Endothelial cell of umbilical vein (primary cell): ENCODE measurements around the gene ARHGAP20. TPM values are rescaled to one million over a fixed set of nuclear protein-coding genes. Genes with fewer than 3 reads are reported as not detected.

Experiments
- BruUV-seq: library from RNA; stranded (reverse); fragments of 400-500 nt; replicated peaks from 2 replicates; lab custom pipeline; 2021; lab: Mats Ljungman, UMichigan
- CTCF ChIA-PET: fragments of 300-600, 350-600 bp; sonication (Branson Sonifier 250); formaldehyde crosslinking; loops from one replicate; lab custom pipeline; 2021; ENCODE audit warnings: antibody characterized with exemption, inconsistent platforms; lab: Charles Lee
- POLR2A ChIA-PET: fragments of 300-600, 350-600 bp; sonication (Branson Sonifier 250); formaldehyde crosslinking; loops from one replicate; lab custom pipeline; 2021; ENCODE audit warnings: antibody characterized with exemption, inconsistent platforms; lab: Charles Lee
- DNase-seq: peaks from one replicate; pipeline ENCODE4 v3.0.0-alpha.2; 2011; ENCODE audit warnings: low read depth, low spot score
- FAIRE-seq: peaks from 2 replicates; lab custom pipeline; 2011; peaks lifted over from hg19 to GRCh38; lab: Jason Lieb, UNC
- H2AFZ ChIP-seq: 2 replicates; pipeline ENCODE4 v1.6.0; 2012; ENCODE audit warnings: low read depth, low read length, control low read depth, inconsistent platforms
- H3K27ac ChIP-seq: 2 replicates; pipeline ENCODE4 v1.5.1; 2011; ENCODE audit warnings: low read depth, mild to moderate bottlenecking, control low read depth, low read length, moderate library complexity; ENCODE audit not compliant: insufficient read depth
- H3K27me3 ChIP-seq, 2 experiments: 2 replicates each; pipeline versions ENCODE4 v1.6.0 to v1.6.1; 2011; ENCODE audit warnings: low read length in 2 of 2, mixed read lengths in 1 of 2; ENCODE audit not compliant: control insufficient read depth in 2 of 2, insufficient read depth in 2 of 2
- H3K36me3 ChIP-seq, 2 experiments: 2 replicates in 1 of 2; 3 replicates in 1 of 2; pipeline ENCODE4 v1.5.1; 2011; ENCODE audit warnings: low read length in 2 of 2, mild to moderate bottlenecking in 1 of 2, moderate library complexity in 1 of 2; ENCODE audit not compliant: control insufficient read depth in 2 of 2, insufficient read depth in 2 of 2; ENCODE audit errors: extremely low read depth in 1 of 2
- H3K4me1 ChIP-seq: 3 replicates; pipeline ENCODE4 v1.5.1; 2011; ENCODE audit warnings: mild to moderate bottlenecking, low read length; ENCODE audit not compliant: control insufficient read depth, insufficient read depth; ENCODE audit errors: extremely low read depth
- H3K4me2 ChIP-seq: 2 replicates; pipeline ENCODE4 v1.6.1; 2011; ENCODE audit warnings: low read length, control low read depth, mixed read lengths; ENCODE audit not compliant: insufficient read depth
- H3K4me3 ChIP-seq, 3 experiments: fragments of 200-600 bp in 1 of 3; sonication (generic), shearing (Covaris generic) in 1 of 3; replicated peaks in 1 of 3; 2 replicates each; pipeline ENCODE4 v1.5.1; 2011 to 2016; ENCODE audit warnings: control low read depth in 3 of 3, low read length in 3 of 3, mild to moderate bottlenecking in 2 of 3, inconsistent platforms in 1 of 3, low read depth in 1 of 3, moderate library complexity in 1 of 3; ENCODE audit not compliant: insufficient read depth in 1 of 3
- H3K79me2 ChIP-seq: 2 replicates; pipeline ENCODE4 v1.6.0; 2012; ENCODE audit warnings: low read length, inconsistent platforms; ENCODE audit not compliant: control insufficient read depth, insufficient read depth
- H3K9ac ChIP-seq: replicated peaks from 2 replicates; pipeline ENCODE3; 2011; ENCODE audit warnings: low read length, control low read depth; ENCODE audit not compliant: insufficient read depth; ENCODE audit errors: extremely low read depth
- H3K9me1 ChIP-seq: replicated peaks from 3 replicates; pipeline ENCODE4 v1.6.0; 2011; ENCODE audit warnings: mild to moderate bottlenecking, low read length; ENCODE audit not compliant: control insufficient read depth, insufficient read depth; ENCODE audit errors: extremely low read depth
- H3K9me3 ChIP-seq: replicated peaks from 2 replicates; pipeline ENCODE4 v1.5.1; 2012; ENCODE audit warnings: low read length, inconsistent platforms; ENCODE audit not compliant: control insufficient read depth, insufficient read depth
- H4K20me1 ChIP-seq: replicated peaks from 2 replicates; pipeline ENCODE3; 2011; ENCODE audit warnings: mild to moderate bottlenecking, low read length; ENCODE audit not compliant: control insufficient read depth, insufficient read depth; ENCODE audit errors: extremely low read depth
- EZH2 ChIP-seq: IDR thresholded peaks from 2 replicates; pipeline ENCODE4 v1.6.1; 2012; ENCODE audit warnings: borderline replicate concordance, low read depth, mild to moderate bottlenecking, moderate library complexity, low read length, inconsistent platforms; ENCODE audit not compliant: severe bottlenecking
- FOS ChIP-seq: IDR thresholded peaks from 2 replicates; pipeline ENCODE4 v1.6.1; 2011; ENCODE audit warnings: mild to moderate bottlenecking, low read length, moderate library complexity, borderline replicate concordance; ENCODE audit not compliant: insufficient read depth
- GATA2 ChIP-seq: IDR thresholded peaks from 2 replicates; pipeline ENCODE4 v1.7.0; 2011; ENCODE audit warnings: low read depth, mild to moderate bottlenecking, moderate library complexity, mixed read lengths, low read length; ENCODE audit not compliant: insufficient read length, insufficient read depth
- JUN ChIP-seq: IDR thresholded peaks from 2 replicates; pipeline ENCODE4 v1.6.1; 2011; ENCODE audit warnings: borderline replicate concordance, low read depth; ENCODE audit not compliant: insufficient read length, insufficient read depth
- MYC ChIP-seq: IDR thresholded peaks from one replicate; pipeline ENCODE4 v1.6.1; 2011; ENCODE audit warnings: mild to moderate bottlenecking, low read depth, low read length
- POLR2A ChIP-seq: IDR thresholded peaks from 2 replicates; pipeline ENCODE4 v1.6.1; 2012; ENCODE audit warnings: low read depth, mild to moderate bottlenecking, control low read depth, low read length
- POLR2AphosphoS5 ChIP-seq: IDR thresholded peaks from 2 replicates; pipeline ENCODE4 v1.6.1; 2012; ENCODE audit warnings: low read depth, mild to moderate bottlenecking, control low read depth, low read length, moderate library complexity; ENCODE audit not compliant: insufficient read depth
- dilution Hi-C: fragments of 300-500 bp; cut with MboI; formaldehyde crosslinking; loops from one replicate; pipeline ENCODE4 v1.15.0; 2019; ENCODE audit warnings: low sequenced_read_pairs; ENCODE audit not compliant: extremely low pct_ligation_motif_present
- intact Hi-C: fragments of 100-400 bp; cut with micrococcal nuclease; formaldehyde crosslinking; loops from one replicate; pipeline ENCODE4 v1.10.0; 2022
- polyA plus RNA-seq, 4 experiments: library from polyadenylated mRNA; depleted of rRNA in 3 of 4; stranded (reverse) in 3 of 4; unstranded in 1 of 4; fragments of >200 nt; gene quantifications; 2 replicates each; pipeline versions ENCODE4 v1.2.1 to v1.2.3, GENCODE V29; 2011 to 2012; ENCODE audit warnings: missing spikeins in 1 of 4
- total RNA-seq: library from RNA; stranded (reverse); gene quantifications from 2 replicates; pipeline ENCODE4 v1.2.3, GENCODE V29; 2021
- TF ChIP-seq, protein P1 (sequence below), 2 donors: IDR thresholded peaks; 1 replicate in 1 of 2; 2 replicates in 1 of 2; pipeline ENCODE4 v1.5.1; 2011; ENCODE audit warnings: low read length in 2 of 2, mild to moderate bottlenecking in 2 of 2, moderate library complexity in 2 of 2, control low read depth in 1 of 2, inconsistent platforms in 1 of 2, low read depth in 1 of 2; ENCODE audit not compliant: insufficient read depth in 1 of 2; ENCODE audit errors: extremely low read depth in 1 of 2
- TF ChIP-seq, protein P2 (sequence below): IDR thresholded peaks from 2 replicates; pipeline ENCODE4 v1.6.1; 2011; ENCODE audit not compliant: insufficient read depth, insufficient read length

Gene ARHGAP20
- total and polyA plus RNA-seq, 2 donors (not counting 3 experiments of a cell fraction or from before 2014, with no cell fraction given), result 0.51 to 1.1 TPM

DNA sequence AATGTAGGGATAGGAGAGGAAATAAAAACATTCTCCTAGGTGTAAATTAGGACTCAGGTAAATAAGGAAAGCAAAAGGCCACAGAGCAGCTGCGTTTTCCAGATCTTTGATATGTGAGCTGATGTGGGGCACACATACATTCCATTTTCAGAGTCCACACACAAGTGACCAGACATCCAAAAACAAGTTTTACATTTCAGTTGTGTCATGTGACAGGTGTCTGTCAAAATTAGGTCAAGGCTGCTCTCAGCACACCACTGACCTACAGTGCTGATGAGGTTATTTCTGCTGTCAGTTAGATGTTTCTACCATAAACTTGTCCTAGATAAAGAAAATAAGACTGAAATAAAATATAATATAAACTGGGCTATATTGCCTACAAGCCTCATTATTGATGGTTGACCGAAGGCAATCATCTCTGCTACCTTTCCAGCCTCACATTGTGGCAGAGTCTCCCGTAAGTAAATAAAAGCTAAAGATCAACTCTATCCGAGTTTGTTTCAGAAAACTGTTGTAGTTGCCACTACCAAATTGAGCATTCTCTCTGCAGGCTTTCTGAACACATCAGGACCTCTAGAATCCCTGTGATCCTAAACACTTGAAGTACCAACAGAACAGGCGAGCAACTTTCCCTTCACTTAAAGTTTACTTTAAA lies 7.9 kb downstream of the ARHGAP20 start:
- DNase-seq (no peak), FAIRE-seq (no peak)
- ChIA-PET POLR2A (no interaction called here), CTCF (no interaction called here)
- Histone ChIP-seq H2AFZ (no peak overlapping the region), H3K36me3 (no peaks in the 10 kb centered on the region), H3K4me3 (no peak overlapping the region), H3K9me3 (no peaks in the 10 kb centered on the region), H3K27ac (no peak overlapping the region), H4K20me1 (no peaks in the 10 kb centered on the region), H3K9ac (no peak overlapping the region), H3K79me2 (no peaks in the 10 kb centered on the region), H3K4me1 (no peaks in the 10 kb centered on the region), H3K4me2 (no peak overlapping the region), H3K27me3 (no peaks in the 10 kb centered on the region), H3K9me1 (no peaks in the 10 kb centered on the region)
- no TSS peak for BruUV-seq
- dilution Hi-C loops, result no loop called here
- intact Hi-C loops, result no loop called here
- TF ChIP-seq, protein P1, sequence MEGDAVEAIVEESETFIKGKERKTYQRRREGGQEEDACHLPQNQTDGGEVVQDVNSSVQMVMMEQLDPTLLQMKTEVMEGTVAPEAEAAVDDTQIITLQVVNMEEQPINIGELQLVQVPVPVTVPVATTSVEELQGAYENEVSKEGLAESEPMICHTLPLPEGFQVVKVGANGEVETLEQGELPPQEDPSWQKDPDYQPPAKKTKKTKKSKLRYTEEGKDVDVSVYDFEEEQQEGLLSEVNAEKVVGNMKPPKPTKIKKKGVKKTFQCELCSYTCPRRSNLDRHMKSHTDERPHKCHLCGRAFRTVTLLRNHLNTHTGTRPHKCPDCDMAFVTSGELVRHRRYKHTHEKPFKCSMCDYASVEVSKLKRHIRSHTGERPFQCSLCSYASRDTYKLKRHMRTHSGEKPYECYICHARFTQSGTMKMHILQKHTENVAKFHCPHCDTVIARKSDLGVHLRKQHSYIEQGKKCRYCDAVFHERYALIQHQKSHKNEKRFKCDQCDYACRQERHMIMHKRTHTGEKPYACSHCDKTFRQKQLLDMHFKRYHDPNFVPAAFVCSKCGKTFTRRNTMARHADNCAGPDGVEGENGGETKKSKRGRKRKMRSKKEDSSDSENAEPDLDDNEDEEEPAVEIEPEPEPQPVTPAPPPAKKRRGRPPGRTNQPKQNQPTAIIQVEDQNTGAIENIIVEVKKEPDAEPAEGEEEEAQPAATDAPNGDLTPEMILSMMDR (IDR thresholded peaks at IDR 0.05; ENCODE audit: extremely low read depth in 1 of 2, insufficient read depth in 1 of 2, low read depth in 1 of 2, low read length in 2 of 2), result no peak
- TF ChIP-seq JUN (no peak), FOS (no peak), GATA2 (no peak), POLR2AphosphoS5 (no peak), MYC (no peak), POLR2A (no peak), EZH2 (no peak)
- TF ChIP-seq, protein P2, sequence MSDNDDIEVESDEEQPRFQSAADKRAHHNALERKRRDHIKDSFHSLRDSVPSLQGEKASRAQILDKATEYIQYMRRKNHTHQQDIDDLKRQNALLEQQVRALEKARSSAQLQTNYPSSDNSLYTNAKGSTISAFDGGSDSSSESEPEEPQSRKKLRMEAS, result no peak
